GM19438 (cell line): ENCODE data around the gene CDKL2.
A peak's percentile ranks its signal among the peaks of the same experiment; 100 is the strongest.
"Not testable (repeated sequence)": the region's sequence is repeated elsewhere in the genome, so short reads cannot be mapped to it uniquely, and the experiment has no call there.

ENCODE experiments used
- ATAC-seq: cut with Tn5 transposase; IDR thresholded peaks from one replicate; pipeline ENCODE4 v1.9.1; 2021; ENCODE audit warnings: low read depth; ENCODE audit not compliant: unreplicated experiment

The CDKL2 gene

DNA sequence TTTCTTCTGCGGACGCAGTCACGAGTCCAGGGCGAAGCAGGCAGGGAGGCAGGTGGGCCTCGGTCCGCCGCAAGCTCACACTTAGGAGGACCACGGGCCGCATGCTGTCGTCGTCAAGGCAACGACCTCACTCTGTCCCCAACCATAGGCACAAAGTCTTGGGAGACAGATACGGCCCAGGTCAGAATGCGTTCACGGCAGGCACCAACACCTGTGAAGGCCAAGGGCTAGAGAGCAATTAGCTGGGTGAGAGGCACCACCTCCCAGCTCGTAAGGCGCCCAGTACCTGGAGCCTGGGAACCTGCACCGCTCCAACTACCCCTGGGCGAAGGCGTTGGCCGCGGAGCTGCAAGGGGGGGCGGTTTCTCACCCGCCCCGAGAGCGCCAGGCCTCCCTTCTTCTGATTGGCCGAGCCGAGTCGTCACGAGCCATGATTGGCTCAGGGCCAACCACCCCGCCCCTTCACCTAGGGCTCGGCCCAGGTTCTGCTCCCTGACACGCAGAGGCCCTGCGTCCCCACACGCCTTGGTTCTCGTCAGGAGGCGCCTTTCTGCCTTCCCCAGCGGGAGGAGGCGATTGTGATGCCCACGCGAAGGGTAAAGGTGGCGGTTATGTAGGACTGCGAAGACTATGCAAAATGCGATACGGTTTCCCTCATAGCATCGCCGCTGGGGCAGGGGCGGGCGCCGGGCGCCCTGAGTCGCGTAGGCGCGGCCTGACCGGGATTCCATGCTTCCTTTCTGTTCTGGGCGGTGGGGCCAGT is at the start of gene CDKL2:
Gene CDKL2 (minus strand): TSS at position 355 of the 763 bp plus-strand sequence. CDS start 4,540 bp downstream, outside the sequence.
- ATAC-seq, result peak; percentile 98

DNA sequence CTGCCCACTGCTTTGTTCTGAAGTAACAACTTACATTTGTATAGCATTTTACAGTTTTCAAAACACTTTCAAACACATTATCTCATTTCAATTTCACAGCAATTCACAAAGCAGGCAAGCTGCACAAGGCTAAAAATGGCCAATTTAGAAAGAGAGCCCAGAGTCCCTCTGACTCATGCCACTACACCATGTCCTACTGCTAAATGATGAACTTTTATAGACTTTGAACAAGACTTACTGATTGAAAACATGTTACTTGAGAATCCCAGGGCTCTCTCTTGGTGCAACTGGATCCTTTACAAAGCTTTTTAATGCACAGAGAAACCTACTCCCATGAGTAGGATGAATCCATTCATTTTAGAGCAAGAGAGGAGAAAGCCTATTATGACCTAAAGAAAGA is 48.6 kb upstream of the CDKL2 start:
- ATAC-seq, result no peak

DNA sequence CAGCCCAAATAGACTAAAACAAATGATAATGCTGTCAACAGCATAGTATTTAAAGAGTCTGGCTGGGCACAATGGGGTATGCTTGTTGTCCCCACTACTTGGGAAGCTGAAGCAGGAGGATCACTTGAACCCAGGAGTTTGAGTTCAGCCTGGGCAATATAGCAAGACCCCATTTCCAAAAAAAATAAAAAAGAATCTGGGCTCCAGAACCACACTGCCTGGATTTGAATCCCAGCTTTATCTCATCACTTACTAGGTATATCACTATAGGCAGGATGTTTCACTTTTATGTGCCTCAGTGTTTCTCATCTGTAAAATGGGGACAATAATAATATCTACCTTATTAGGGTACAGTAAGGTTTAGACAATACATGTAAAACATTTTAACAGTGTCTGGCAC is 48.1 kb upstream of the CDKL2 start:
- no peak for ATAC-seq

DNA sequence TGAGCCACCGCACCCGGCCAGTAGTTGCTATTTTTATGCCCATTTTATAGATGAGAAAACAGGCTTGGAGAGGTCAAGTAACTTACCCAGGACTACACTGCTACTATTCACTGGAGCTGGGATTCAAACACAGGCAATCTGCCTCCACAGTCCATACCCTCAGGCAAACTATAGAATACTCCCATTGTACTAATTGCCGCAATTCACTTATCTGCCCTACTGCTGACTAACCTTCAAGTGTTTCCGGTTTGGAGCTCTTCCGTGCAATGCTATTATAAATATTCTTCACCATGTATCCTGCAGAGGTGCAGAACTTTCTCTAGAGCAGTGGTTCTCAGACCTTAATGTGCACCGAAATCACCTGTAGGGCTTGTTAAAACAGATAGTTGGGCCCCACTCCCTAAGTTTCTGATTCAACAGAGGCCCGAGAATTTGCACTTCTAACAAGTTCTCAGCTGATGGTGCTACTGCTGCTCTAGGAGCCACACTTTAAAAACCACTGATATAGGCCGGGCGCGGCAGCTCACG is 44.7 kb upstream of the CDKL2 start:
- ATAC-seq, result no peak

DNA sequence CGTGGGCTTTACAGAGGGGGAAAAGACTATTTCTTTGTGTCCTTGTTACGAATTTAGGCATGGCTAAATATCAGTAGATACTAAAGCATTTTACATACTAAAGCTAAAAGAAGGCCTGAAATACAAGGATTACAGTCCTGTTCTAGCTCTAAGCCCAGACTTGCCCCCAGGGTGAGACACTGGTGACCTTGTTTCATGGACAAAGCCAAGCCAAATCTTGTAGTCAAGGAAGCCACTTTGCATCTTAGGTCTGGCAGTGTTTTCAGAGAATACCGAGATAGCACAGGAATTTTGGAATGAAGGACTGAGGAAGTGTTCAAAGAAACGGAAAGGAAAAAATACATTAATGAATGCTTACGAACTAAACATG is 43.6 kb upstream of the CDKL2 start:
- no peak for ATAC-seq

DNA sequence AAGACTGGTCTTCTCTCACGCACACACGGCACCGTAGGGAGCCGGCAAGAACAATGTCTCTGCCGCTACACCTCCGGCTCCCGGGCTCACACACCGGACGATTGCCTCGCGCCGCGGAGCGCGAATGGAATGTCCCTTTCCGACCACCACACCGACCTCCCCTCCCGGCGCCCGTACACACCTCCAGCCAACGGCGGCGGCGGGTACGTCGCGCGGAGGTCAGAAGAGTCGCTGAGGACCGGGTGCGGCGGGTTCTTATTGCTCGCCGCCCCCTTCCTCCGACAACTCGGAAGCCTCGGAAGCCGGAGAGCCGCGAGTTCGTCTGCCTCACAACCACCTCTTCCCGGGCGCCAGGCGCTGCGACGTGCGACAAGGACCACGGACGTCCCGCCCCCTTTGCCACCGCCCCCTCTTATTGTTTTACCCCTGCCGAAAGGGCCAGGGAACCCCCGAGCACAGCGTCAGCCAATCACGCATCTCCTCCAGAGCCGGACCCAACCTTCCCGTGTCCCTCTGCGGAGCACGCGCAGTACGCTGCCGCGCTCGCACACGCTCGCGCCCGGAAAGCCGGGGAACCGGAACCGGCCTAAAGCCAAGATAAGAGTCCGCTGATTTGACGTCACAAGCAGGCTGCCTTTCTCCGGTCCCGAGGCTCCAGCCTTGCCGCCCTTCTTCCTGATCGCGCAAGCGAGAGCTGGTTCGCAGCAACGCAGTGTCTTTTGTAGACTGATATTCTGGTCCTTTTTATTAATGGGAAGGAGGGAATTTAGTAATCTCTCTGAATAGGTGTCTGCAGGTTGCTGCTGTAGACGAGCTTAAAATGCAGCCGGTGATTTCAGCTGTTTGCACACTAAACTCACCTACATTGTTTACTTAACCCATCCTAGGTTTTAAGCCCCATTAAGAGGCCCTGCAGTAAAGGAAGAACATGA is 43.0 kb upstream of the CDKL2 start, which contains the start of gene G3BP2:
Gene G3BP2 (minus strand): TSS at position 385 of the 932 bp plus-strand sequence. CDS start 11,386 bp downstream, outside the sequence.
- peak; percentile 90 for ATAC-seq

DNA sequence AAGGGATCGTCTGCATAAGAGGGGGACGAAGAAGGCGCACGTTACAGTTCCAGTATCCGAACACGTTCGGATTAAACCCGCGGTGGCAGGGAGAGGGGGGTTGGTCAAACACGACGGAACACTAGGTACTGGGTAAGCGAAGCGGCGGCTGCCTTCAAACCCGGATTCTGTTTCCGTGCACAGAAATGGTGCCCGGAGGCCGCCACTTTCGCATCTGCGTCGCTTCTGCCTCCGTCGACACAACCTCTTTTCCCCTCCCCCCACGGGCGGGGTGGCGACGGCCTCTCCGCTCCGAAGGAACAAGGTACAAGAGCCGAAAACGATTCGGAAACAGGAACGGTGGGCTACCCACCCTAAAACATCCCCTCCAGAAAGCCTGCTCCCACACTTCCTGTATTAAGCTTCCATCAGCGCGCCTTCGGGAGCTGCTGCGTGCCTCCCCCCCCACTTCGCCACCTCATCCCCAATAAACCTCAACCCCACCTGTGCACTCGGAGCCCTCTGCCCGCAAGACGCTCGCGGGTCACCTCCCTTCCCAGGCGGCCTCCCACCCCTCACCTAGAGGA is 42.2 kb upstream of the CDKL2 start:
- ATAC-seq, result peak; percentile 31

DNA sequence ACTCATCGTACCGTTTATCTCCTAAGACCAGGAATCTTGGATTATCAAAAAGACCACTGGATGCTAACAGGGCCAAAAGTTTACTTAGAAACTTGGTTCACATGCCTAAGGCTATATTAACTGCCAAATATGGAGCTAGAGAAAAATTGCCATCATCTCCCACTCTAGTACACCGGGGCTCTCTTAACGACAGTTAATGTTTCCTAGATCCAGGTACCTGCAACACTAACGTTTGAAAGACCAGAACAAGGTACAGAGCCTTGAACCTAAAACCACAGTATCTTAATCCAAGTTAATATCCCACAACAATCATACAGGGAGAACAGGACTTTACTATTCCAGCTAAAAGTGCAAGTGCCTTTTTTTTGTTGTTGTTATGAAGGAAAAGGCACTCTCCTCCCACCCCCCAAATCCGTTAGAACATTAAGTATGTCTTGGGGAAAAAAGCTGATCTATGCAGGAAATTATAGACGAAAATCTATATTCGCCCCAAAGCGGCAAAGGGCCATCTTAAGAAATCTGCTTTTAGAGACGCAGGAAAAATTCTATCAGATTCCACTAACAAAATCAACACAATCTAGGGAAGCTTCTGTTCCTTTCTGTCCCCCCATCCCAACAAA is 41.6 kb upstream of the CDKL2 start:
- ATAC-seq, result no peak

DNA sequence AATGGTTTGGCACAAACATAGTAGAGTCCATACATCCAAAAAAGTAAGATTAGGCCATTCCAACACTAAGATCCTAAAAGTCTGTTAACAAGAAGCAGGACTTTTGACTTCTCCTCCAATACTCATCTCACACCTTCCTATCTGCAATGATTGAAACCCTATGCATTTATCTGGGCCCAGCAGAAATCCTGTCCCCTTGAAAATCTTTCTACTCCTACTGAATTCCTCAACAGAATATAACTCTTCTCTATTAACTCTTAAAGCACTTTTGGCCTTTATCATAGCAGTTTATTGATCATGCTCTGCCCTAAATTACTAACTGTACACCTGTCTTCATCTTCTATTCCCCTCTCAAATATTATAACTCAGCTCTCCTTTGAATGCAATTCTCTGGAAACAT is 38.3 kb upstream of the CDKL2 start:
- ATAC-seq, result no peak

DNA sequence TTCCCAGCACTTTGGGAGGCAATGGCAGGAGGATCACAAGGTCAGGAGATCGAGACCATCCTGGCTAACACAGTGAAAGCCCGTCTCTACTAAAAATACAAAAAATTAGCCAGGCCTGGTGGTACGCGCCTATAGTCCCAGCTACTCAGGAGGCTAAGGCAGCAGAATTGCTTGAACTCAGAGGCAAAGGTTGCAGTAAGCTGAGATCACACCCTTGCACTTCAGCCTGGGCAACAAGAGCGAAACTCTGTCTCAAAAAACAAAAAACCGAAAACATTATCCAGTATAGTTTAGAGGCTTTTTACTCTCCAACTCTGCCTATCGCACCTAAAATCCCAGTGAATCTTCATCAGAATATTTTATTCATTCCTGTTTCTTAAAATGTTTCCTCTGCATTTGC is 37.3 kb upstream of the CDKL2 start:
- ATAC-seq, result not testable (repeated sequence)

DNA sequence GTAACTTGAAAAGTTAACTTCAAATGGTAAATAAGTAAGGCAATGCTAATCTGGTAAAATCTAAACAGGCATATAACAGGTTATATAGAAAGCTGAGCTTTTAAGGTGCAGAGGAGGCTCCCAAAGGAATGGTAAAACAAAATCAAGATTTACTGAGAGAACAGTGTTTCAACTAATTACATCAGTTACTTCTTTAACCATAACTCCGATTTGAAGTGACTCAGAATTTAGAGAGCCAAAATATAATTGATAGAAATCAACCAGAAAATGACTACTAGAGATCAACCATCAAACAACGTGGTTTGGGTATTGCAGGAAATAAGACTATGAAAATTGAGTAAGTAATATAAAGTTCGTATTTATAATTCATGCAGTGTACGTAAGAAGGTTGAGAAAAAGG is 36.0 kb upstream of the CDKL2 start:
- ATAC-seq, result no peak

DNA sequence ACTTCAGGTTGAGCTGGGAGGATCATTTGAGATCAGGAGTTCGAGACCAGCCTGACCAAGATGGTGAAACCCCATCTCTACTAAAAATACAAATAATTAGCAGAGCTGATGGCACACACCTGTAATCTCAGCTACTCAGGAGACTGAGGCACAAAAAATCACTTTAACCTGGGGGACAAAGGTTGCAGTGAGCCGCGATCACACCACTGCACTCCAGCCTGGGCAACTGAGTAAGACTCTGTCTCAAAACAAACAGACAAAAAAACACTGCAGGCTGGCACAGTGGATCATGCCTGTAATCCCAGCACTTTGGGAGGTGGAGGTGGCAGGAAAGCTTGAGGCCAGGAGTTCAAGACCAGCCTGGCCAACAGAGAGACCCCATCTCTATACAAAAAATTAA is 34.3 kb upstream of the CDKL2 start:
- ATAC-seq, result not testable (repeated sequence)

DNA sequence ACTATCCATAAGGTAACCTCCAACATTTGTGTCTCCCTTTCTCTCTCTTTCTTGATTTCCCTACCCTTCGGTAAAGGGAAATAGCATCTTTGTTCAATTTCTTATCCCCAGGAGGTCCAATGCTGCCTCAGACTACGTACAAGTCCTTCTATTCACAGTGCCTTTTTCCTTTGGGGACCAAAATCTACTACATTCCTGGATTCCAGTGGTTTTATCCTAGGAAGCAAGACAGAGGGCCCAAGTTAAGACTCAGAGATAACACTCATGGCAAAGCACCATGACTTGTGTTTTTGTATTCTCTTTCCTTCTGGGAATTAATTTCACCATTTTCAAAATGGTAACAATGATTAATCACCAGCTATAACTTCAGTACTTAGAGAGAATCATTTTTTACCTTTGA is 32.3 kb upstream of the CDKL2 start:
- ATAC-seq, result no peak

DNA sequence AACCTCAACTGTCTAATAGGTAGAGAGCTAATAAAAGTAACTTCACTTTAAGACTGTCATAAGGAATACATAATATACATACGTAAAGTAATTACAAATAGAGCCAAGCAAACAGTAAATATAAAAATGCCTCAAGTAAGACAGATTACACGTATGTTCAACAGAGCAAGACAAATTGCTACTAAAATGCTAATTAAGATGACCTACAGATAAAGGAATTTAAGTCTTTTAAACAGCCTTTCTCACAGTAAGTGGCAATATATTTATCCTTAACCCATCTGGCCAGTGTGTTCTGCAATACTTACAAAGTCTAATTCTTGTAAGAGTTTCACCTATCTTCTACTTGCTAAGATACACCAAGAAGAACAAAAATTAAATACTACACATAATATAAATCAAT is 30.2 kb upstream of the CDKL2 start:
- no peak for ATAC-seq

DNA sequence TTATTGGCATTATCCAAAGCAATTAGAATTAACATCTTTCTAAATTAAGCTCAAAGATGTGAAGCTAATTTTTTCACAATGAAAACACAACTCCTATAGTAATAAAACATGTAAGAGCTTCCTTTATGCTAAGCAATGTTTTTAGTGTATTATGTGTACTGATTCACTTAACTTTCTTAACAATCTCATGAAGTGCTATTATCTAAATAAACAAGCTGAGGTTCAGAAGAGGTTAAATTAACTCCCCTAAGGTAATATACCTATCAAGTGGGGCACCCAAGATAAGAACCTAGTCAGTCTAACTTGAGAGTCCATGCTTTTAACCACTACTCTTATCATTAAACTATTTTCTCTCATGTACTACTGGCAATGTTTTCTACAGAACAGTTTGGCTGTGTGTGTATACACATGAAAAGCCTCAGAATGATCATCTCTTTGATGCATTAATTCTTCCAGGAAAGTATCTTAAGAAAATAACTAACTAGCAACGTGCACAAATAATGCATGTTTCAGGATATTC is 29.2 kb upstream of the CDKL2 start:
- no peak for ATAC-seq

DNA sequence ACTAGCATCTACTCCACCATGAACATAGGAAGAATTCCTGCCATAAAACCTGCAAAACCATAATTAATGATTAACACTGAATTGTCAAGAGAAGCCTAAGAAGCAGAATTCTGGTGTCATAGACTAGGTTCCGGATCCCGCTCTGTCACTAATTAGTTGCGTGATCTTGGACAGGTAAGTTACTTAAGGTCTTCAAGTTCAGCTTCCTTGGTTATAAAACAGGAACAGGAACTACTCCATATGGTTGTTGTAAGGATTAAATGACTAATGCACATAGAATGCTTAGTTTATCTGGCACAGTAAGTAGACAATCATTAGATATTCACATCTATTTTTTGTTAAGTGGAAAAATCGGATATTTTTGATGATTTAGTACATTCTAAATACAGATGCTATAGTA is 28.5 kb upstream of the CDKL2 start:
- ATAC-seq, result no peak

DNA sequence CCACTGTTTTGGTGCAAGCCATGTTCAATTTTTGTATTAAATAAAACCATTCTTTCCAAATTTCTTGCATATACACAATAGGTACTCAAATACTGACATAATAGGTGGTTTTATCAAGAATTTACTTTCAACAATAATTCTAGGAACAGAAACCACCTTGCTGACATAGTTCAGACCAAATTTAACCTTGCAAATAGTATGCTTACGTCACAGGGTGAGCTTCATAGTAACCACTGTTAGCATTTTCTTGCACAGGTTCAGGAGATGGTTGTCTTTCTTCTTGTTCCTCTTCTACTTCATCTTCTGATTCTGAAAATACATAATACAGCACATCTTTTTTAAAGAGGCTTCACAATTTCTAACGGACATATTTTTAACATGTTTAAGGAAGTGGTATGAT is 25.2 kb upstream of the CDKL2 start:
- ATAC-seq, result no peak

DNA sequence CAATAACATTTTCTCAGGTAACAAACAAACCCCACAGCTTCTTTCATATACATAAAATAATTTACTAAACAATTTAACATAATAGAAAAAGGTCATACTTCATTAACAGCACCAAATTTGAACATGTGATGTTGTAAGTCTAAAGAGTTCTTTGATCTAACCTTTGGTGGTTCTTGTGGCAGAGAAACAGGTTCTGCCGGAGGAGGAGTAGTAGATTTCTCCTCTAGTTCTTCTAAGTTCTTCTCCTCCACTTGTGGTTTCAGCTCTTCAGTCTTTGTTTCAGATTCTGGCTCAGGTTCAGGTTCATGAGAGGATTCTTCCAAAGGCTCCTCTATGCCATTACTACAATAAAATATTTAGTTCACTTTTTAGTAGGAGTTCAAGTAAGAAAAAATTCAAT is 24.6 kb upstream of the CDKL2 start:
- ATAC-seq, result no peak

DNA sequence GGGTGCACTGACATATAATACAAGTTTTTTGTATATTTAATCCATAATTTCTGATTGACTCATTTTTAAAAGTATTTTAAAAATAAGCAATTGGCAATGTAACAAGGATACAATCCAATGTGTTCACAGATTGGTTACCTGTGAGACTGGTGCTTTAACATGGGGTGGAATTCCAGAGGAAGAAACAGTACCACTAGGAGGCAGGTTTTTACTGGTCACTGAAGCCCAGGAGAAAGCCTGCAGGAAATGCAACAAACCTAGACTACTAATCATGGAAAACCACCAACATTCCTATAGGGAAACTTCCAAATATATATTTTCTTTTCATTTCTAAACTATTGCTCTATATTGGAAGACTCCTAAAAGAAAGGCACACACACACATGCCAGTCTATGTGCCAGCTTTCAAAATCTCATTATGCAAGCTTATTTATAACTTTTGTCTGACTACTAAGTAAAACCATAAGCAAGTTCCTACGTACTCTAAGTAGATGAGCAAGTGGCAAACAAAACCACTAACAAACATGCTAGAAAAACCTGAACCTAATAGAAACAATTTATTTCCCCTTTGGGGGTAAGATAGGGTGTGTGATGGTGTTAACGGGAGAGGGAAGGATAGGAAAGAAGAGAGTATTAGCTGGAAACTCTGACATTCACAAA is 23.6 kb upstream of the CDKL2 start:
- no peak for ATAC-seq

DNA sequence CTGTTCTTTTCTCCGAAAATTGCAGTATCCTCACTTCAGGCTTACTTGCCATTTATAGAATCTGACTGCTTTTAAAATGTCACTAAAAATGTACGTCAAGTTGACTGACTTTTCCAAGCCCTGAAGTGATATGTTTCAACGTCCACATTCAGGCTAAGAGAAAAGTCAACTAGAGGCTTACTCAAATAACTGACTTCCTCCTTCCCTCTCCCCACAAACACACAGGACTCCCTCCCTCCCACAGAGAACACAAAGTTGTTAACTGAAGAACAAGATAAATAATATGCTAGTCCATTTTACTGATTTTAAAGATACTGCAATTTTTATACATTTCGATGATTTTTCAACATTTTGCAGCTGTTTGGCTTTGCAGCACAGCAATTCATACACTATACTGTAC is 13.8 kb upstream of the CDKL2 start:
- no peak for ATAC-seq
